Measurements from ENCODE around the gene USP10. TPM values are rescaled to one million over a fixed set of nuclear protein-coding genes. Genes with fewer than 3 reads are reported as not detected.
"Not testable (repeated sequence)": the region's sequence is repeated elsewhere in the genome, so short reads cannot be mapped to it uniquely, and the experiment has no call there.

USP10 gene
- total RNA-seq, 1 donor from 2014 or later: 128 TPM

- Mint-ChIP-seq H3K36me3 (no peaks in the 10 kb centered on the region), H3K9me3 (no peaks in the 10 kb centered on the region), H3K27ac (peak overlapping the region; percentile 95), H3K4me1 (peaks cover 56% of the 10 kb centered on the region), H3K4me3 (peak overlapping the region; percentile 20), H3K27me3 (ENCODE audit: low read depth) (no peaks in the 10 kb centered on the region)
- no peak for TF ChIP-seq CTCF (IDR thresholded peaks at IDR 0.05; ENCODE audit: unreplicated experiment)
- DNase-seq (ENCODE audit: low spot score in 2 of 2, unreplicated experiment in 2 of 2): no peak
Measured at GRCh38 chr16:84730406-84731106, 30.8 kb downstream of the USP10 start.

DNA sequence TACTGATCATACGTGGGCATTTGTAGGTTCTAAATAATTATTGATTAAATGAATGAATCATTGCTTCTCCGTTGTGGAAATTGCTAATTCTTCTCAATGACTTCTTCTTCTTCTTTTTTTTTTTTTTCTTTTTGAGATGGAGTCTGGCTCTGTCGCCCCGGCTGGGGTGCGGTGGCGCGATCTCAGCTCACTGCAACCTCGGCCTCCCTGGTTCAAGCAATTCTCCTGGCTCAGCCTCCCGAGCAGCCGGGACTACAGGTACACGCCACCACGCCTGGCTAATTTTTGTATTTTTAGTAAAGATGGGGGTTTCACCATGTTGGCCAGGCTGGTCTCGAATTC, 32.5 kb downstream of the USP10 start:
- H3K9me3 Mint-ChIP-seq; H3K27me3 Mint-ChIP-seq (ENCODE audit: low read depth); H3K27ac Mint-ChIP-seq; H3K36me3 Mint-ChIP-seq; DNase-seq (ENCODE audit: low spot score in 2 of 2, unreplicated experiment in 2 of 2); H3K4me3 Mint-ChIP-seq: not testable (repeated sequence)
- peaks cover 52% of the 10 kb centered on the region for H3K4me1 Mint-ChIP-seq

- no peak for DNase-seq (ENCODE audit: low spot score in 2 of 2, unreplicated experiment in 2 of 2)
- no peaks in the 10 kb centered on the region for H3K27me3 Mint-ChIP-seq (ENCODE audit: low read depth)
- no peaks in the 10 kb centered on the region for H3K36me3 Mint-ChIP-seq
- TF ChIP-seq CTCF (IDR thresholded peaks at IDR 0.05; ENCODE audit: unreplicated experiment): no peak
- peaks cover 50% of the 10 kb centered on the region for H3K4me1 Mint-ChIP-seq
- H3K9me3 Mint-ChIP-seq: no peaks in the 10 kb centered on the region
- peak overlapping the region; percentile 64 for H3K27ac Mint-ChIP-seq
- H3K4me3 Mint-ChIP-seq: no peak overlapping the region
Measured at GRCh38 chr16:84732674-84733352, 33.0 kb downstream of the USP10 start.

- Mint-ChIP-seq H3K27ac (peak overlapping the region; percentile 85), H3K4me1 (peaks cover 37% of the 10 kb centered on the region), H3K36me3 (no peaks in the 10 kb centered on the region), H3K27me3 (ENCODE audit: low read depth) (no peaks in the 10 kb centered on the region), H3K4me3 (no peak overlapping the region), H3K9me3 (no peaks in the 10 kb centered on the region)
- no peak for TF ChIP-seq CTCF (IDR thresholded peaks at IDR 0.05; ENCODE audit: unreplicated experiment)
- no peak for DNase-seq (ENCODE audit: low spot score in 2 of 2, unreplicated experiment in 2 of 2)
Measured at GRCh38 chr16:84735849-84736586, 36.2 kb downstream of the USP10 start.

DNA sequence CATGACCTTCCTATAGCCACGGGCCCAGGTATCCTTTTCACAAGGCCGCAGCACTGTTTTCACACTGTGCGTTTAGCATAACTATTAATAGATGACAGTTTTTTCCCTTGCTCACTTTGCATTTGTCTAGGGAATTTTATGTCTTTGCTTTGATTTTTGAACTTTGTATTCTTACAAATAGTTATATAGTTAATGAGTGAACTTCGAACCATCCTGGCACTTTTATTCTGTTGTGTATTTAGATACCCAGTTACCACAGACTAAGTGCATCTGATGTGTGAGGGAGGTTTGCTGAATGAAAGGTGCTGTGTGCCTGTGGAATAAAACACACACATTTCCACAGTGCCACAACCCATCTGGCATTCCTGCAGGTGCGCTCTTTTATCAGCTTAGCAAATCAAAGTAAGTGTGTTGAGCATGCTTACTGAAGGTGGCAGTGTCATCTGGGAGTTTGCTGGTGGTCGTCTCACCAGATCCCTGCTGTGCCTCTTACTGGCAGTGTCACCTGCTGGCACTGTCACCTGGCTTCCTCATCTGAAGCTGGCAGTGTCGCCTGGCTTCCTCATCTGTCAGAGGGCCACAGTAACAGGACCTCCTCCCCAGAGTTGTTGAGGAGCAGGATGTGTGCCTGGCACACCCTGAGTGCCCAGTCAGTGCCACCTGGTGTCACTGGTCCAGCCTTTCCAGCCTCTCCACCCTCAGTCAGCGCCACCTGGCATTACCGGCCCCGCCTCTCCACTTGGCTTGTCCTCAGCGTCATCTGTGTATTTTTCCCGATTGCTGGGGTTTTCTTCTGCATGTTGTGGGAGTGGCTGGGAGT, 37.6 kb downstream of the USP10 start:
- no peak for TF ChIP-seq CTCF (IDR thresholded peaks at IDR 0.05; ENCODE audit: unreplicated experiment)
- Mint-ChIP-seq H3K9me3 (no peaks in the 10 kb centered on the region), H3K27me3 (ENCODE audit: low read depth) (no peaks in the 10 kb centered on the region), H3K36me3 (no peaks in the 10 kb centered on the region), H3K4me3 (no peak overlapping the region), H3K4me1 (peaks cover 35% of the 10 kb centered on the region), H3K27ac (peak overlapping the region; percentile 73)
- no peak for DNase-seq (ENCODE audit: low spot score in 2 of 2, unreplicated experiment in 2 of 2)

Measured in mesothelial cell of epicardium (in vitro differentiated cells).